ENCODE measurements around the gene LRRC8E. TPM values are rescaled to one million over a fixed set of nuclear protein-coding genes. Genes with fewer than 3 reads are reported as not detected.

The LRRC8E gene
- total RNA-seq, 1 donor from 2014 or later = 6.6 TPM

DNA sequence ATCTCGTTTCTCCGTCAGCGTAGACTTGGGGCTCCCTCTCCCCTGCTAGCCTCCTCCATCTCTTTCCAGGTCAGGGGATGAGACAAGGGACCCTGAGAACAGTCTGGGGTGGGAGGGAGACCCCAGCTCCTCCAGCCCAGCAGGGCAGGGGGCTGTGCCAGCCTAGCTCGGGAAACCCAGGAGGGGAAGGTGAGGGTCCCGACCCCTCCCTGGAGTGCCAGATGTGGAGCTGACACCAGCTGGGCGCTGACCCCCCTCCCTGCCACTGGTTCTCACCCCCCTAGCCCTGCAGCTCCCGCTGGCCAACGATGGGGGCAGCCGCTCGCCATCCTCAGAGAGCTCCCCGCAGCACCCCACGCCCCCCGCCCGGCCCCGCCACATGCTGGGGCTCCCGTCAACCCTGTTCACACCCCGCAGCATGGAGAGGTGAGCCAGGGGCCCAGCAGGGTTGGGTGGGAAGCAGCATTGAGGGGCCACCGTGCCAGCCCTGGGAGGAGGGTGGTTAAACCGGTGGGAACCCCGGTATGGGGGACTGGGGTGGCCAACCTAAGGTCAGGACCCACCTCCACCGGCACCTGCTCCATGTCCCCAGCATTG, 21.3 kb downstream of the LRRC8E start:
- H3K79me2 ChIP-seq (ENCODE audit: insufficient read depth, low read length) = peaks cover 36% of the 10 kb centered on the region
- Mint-ChIP-seq H3K9me3 (ENCODE audit: unreplicated experiment) (peaks cover 2% of the 10 kb centered on the region), H3K36me3 (ENCODE audit: low read depth, unreplicated experiment) (peaks cover 3% of the 10 kb centered on the region), H3K4me3 (ENCODE audit: unreplicated experiment) (no peak overlapping the region), H3K27me3 (ENCODE audit: low read depth, unreplicated experiment) (no peaks in the 10 kb centered on the region), H3K27ac (ENCODE audit: unreplicated experiment) (no peak overlapping the region), H3K4me1 (ENCODE audit: low read depth, unreplicated experiment) (peaks cover 5% of the 10 kb centered on the region)
- TF ChIP-seq CTCF (IDR thresholded peaks at IDR 0.05; ENCODE audit: insufficient read depth, low read depth, low read length) (no peak), EZH2 (IDR thresholded peaks at IDR 0.05; ENCODE audit: insufficient read depth, low read length) (no peak)
- FAIRE-seq (no peak), DNase-seq (ENCODE audit: low read depth) (no peak)
- H3K4me2 ChIP-seq (ENCODE audit: low read length) = no peak overlapping the region
- H3K9me3 ChIP-seq (ENCODE audit: insufficient read depth, low read depth, low read length) = no peaks in the 10 kb centered on the region
- no peak overlapping the region for H3K4me3 ChIP-seq (ENCODE audit: insufficient read depth, low read depth, low read length)
- H4K20me1 ChIP-seq (ENCODE audit: insufficient read depth, low read length) = peaks cover 45% of the 10 kb centered on the region
- no peak overlapping the region for H3K9ac ChIP-seq (ENCODE audit: low read length)
- H3K4me1 ChIP-seq (ENCODE audit: insufficient read depth, low read length) = peaks cover 11% of the 10 kb centered on the region
- no peak overlapping the region for H3K27ac ChIP-seq (ENCODE audit: low read depth, low read length)
- no peak overlapping the region for H2AFZ ChIP-seq (ENCODE audit: low read depth, low read length)
- no peaks in the 10 kb centered on the region for H3K27me3 ChIP-seq (ENCODE audit: insufficient read depth, low read length)
- H3K36me3 ChIP-seq (ENCODE audit: insufficient read depth, low read length) = no peaks in the 10 kb centered on the region

- Mint-ChIP-seq H3K4me3 (ENCODE audit: unreplicated experiment) (no peak overlapping the region), H3K27me3 (ENCODE audit: low read depth, unreplicated experiment) (peaks cover 7% of the 10 kb centered on the region), H3K27ac (ENCODE audit: unreplicated experiment) (no peak overlapping the region), H3K9me3 (ENCODE audit: unreplicated experiment) (no peaks in the 10 kb centered on the region), H3K4me1 (ENCODE audit: low read depth, unreplicated experiment) (no peaks in the 10 kb centered on the region), H3K36me3 (ENCODE audit: low read depth, unreplicated experiment) (peaks cover 3% of the 10 kb centered on the region)
- H2AFZ ChIP-seq (ENCODE audit: low read depth, low read length) = no peak overlapping the region
- no peak overlapping the region for H3K4me2 ChIP-seq (ENCODE audit: low read length)
- peaks cover 40% of the 10 kb centered on the region for H4K20me1 ChIP-seq (ENCODE audit: insufficient read depth, low read length)
- DNase-seq (ENCODE audit: low read depth) = no peak
- no peaks in the 10 kb centered on the region for H3K9me3 ChIP-seq (ENCODE audit: insufficient read depth, low read depth, low read length)
- FAIRE-seq = no peak
- H3K36me3 ChIP-seq (ENCODE audit: insufficient read depth, low read length) = no peaks in the 10 kb centered on the region
- peaks cover 4% of the 10 kb centered on the region for H3K27me3 ChIP-seq (ENCODE audit: insufficient read depth, low read length)
- no peak overlapping the region for H3K27ac ChIP-seq (ENCODE audit: low read depth, low read length)
- TF ChIP-seq EZH2 (IDR thresholded peaks at IDR 0.05; ENCODE audit: insufficient read depth, low read length) (no peak), CTCF (IDR thresholded peaks at IDR 0.05; ENCODE audit: insufficient read depth, low read depth, low read length) (no peak)
- H3K79me2 ChIP-seq (ENCODE audit: insufficient read depth, low read length) = peaks cover 26% of the 10 kb centered on the region
- H3K9ac ChIP-seq (ENCODE audit: low read length) = no peak overlapping the region
- H3K4me3 ChIP-seq (ENCODE audit: insufficient read depth, low read depth, low read length) = no peak overlapping the region
- peaks cover 2% of the 10 kb centered on the region for H3K4me1 ChIP-seq (ENCODE audit: insufficient read depth, low read length)
These were observed 22.2 kb downstream of the LRRC8E start for GRCh38 chr19:7910321-7911161.

Measured in astrocyte (in vitro differentiated cells and primary cell).